ENCODE data around the gene IFITM1.

Gene IFITM1

DNA sequence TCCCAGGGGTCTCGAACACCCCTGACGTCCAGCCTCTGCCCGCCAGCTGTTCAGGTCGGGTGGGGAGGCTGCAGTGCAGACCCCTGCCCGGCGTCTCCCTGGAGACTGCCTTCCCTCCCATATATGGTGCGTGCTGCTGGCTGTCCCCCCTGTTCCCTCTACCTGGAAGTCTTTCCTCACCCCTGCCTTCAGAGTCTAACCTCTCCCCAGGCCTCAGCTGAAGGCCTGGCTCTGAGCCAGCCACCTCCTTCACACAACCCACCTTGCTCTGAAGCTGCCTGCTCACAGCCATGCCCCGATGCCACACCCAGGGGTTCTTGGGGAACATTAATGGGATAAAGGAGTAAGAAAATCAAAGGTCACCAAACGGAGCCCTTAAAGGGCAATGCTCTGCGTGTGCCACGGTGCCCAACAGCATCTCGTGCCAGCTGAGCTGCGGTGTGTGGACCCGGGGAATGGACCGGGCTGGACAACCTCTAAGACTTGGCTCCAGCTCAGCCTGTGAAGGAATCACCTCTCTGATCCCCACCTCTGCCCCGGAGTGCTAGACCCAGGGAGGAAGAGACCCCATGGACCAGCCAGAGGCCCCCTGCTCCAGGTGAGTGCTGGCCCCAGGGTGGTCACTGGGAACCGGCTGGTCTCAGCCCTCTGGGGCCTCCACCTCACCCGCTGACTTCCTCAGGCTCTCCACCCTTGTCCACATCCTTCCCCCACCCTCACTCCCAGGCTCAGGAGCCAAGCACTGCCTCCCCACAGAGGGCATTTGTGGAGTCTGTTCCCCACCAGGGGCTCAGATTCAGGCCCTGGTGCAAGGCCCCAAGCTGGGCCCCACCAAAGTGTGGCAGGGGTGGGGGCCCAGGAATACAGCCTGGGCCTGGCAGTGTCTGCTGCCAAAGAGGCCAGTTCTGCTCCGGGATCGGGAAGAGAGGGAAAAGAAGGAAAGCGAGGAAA lies 35.6 kb upstream of the IFITM1 start, which contains the start of gene NLRP6:
Gene NLRP6 (plus strand): TSS at position 407 of the 951 bp plus-strand sequence. CDS start 163 bp downstream, at position 570.
- peak in 1 of 2 donors; percentile 51 for DNase-seq
- Histone ChIP-seq H3K4me1 (peaks cover 0 to 30% (median 16%) of the 10 kb centered on the region in 4 donors), H3K27me3 (peaks cover 0 to 58% of the 10 kb centered on the region in 2 donors), H3K27ac (no peak within 1 kb of the TSS), H3K36me3 (no peaks in the 10 kb centered on the region), H3K4me3 (peak within 1 kb of the TSS in 1 of 2 donors; percentile 38), H3K9me3 (no peaks in the 10 kb centered on the region)
- intact Hi-C loops (cut with DNase I; ENCODE audit: low total_unique reads) = no loop called here
- TF ChIP-seq, protein P1, sequence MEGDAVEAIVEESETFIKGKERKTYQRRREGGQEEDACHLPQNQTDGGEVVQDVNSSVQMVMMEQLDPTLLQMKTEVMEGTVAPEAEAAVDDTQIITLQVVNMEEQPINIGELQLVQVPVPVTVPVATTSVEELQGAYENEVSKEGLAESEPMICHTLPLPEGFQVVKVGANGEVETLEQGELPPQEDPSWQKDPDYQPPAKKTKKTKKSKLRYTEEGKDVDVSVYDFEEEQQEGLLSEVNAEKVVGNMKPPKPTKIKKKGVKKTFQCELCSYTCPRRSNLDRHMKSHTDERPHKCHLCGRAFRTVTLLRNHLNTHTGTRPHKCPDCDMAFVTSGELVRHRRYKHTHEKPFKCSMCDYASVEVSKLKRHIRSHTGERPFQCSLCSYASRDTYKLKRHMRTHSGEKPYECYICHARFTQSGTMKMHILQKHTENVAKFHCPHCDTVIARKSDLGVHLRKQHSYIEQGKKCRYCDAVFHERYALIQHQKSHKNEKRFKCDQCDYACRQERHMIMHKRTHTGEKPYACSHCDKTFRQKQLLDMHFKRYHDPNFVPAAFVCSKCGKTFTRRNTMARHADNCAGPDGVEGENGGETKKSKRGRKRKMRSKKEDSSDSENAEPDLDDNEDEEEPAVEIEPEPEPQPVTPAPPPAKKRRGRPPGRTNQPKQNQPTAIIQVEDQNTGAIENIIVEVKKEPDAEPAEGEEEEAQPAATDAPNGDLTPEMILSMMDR (IDR thresholded peaks at IDR 0.05) = no peak

DNA sequence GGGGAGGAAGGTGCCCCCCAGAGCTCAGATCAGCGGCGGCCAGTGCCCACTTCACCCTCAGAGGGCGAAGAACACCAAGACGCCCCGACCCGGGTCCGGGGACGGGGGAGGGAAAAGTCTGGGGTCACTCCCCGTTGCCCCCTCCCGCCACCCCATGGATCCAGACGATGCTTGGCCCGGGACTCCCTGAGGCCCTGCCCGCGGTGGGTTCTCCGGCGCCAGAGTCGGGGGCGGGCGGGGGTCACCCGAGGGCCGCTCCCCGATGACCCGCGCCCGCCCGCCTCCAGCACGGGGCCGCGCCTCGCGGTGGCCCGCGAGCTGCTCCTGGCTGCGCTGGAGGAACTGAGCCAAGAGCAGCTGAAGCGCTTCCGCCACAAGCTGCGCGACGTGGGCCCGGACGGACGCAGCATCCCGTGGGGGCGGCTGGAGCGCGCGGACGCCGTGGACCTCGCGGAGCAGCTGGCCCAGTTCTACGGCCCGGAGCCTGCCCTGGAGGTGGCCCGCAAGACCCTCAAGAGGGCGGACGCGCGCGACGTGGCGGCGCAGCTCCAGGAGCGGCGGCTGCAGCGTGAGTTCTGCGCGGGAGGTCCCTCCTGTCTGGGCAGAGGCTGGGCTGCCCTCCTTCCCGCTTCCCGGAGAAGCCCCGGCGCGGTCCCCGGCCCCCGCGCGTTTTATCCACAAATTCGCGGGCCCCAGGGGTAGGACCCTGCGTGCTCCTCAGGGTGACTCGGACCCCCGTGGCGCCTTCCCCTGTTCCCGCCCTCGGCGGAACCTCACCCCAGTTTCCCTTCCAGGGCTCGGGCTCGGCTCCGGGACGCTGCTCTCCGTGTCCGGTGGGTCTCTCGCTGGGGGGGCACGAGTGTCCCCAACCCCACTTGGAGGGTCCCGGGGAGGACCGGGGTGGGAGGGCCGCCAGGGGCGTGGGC lies 34.5 kb upstream of the IFITM1 start:
- intact Hi-C loops (cut with DNase I; ENCODE audit: low total_unique reads) = no loop called here
- peak overlapping the region in 1 of 2 donors; percentile 38 for H3K4me3 ChIP-seq
- peak in 1 of 2 donors; percentile 61 for DNase-seq
- no peak overlapping the region for H3K27ac ChIP-seq
- H3K27me3 ChIP-seq = peaks cover 0 to 67% of the 10 kb centered on the region in 2 donors
- TF ChIP-seq, protein P1 (IDR thresholded peaks at IDR 0.05) = no peak
- H3K9me3 ChIP-seq = no peaks in the 10 kb centered on the region
- no peaks in the 10 kb centered on the region for H3K36me3 ChIP-seq
- H3K4me1 ChIP-seq = peaks cover 0 to 30% (median 16%) of the 10 kb centered on the region in 4 donors

DNA sequence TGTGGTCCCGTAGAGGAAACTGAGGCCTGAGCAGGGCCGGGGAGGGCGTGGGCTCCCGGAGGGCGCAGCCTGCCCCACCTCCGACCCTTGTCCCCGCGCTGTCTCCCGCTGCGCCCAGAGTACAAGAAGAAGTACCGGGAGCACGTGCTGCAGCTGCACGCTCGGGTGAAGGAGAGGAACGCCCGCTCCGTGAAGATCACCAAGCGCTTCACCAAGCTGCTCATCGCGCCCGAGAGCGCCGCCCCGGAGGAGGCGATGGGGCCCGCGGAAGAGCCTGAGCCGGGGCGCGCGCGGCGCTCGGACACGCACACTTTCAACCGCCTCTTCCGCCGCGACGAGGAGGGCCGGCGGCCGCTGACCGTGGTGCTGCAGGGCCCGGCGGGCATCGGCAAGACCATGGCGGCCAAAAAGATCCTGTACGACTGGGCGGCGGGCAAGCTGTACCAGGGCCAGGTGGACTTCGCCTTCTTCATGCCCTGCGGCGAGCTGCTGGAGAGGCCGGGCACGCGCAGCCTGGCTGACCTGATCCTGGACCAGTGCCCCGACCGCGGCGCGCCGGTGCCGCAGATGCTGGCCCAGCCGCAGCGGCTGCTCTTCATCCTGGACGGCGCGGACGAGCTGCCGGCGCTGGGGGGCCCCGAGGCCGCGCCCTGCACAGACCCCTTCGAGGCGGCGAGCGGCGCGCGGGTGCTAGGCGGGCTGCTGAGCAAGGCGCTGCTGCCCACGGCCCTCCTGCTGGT lies 33.7 kb upstream of the IFITM1 start:
- TF ChIP-seq, protein P1 (IDR thresholded peaks at IDR 0.05) = no peak
- peaks cover 0 to 30% (median 16%) of the 10 kb centered on the region in 4 donors for H3K4me1 ChIP-seq
- H3K36me3 ChIP-seq = no peaks in the 10 kb centered on the region
- intact Hi-C loops (cut with DNase I; ENCODE audit: low total_unique reads) = no loop called here
- DNase-seq = peak in 1 of 2 donors; percentile 58
- H3K4me3 ChIP-seq = peak overlapping the region in 1 of 2 donors; percentile 38
- no peak overlapping the region for H3K27ac ChIP-seq
- peaks cover 0 to 76% of the 10 kb centered on the region in 2 donors for H3K27me3 ChIP-seq
- H3K9me3 ChIP-seq = no peaks in the 10 kb centered on the region

DNA sequence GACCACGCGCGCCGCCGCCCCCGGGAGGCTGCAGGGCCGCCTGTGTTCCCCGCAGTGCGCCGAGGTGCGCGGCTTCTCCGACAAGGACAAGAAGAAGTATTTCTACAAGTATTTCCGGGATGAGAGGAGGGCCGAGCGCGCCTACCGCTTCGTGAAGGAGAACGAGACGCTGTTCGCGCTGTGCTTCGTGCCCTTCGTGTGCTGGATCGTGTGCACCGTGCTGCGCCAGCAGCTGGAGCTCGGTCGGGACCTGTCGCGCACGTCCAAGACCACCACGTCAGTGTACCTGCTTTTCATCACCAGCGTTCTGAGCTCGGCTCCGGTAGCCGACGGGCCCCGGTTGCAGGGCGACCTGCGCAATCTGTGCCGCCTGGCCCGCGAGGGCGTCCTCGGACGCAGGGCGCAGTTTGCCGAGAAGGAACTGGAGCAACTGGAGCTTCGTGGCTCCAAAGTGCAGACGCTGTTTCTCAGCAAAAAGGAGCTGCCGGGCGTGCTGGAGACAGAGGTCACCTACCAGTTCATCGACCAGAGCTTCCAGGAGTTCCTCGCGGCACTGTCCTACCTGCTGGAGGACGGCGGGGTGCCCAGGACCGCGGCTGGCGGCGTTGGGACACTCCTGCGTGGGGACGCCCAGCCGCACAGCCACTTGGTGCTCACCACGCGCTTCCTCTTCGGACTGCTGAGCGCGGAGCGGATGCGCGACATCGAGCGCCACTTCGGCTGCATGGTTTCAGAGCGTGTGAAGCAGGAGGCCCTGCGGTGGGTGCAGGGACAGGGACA lies 32.9 kb upstream of the IFITM1 start:
- H3K36me3 ChIP-seq = no peaks in the 10 kb centered on the region
- intact Hi-C loops (cut with DNase I; ENCODE audit: low total_unique reads) = no loop called here
- H3K4me3 ChIP-seq = peak overlapping the region in 1 of 2 donors; percentile 38
- peaks cover 0 to 30% (median 16%) of the 10 kb centered on the region in 4 donors for H3K4me1 ChIP-seq
- H3K9me3 ChIP-seq = no peaks in the 10 kb centered on the region
- peaks cover 0 to 83% of the 10 kb centered on the region in 2 donors for H3K27me3 ChIP-seq
- no peak overlapping the region for H3K27ac ChIP-seq
- TF ChIP-seq, protein P1 (IDR thresholded peaks at IDR 0.05) = no peak
- DNase-seq = peak in 1 of 2 donors; percentile 65
